LoVo (cell line): ENCODE measurements around the gene TP53RK.

ENCODE experiments used
- DNase-seq: peaks from one replicate; pipeline ENCODE4 v3.0.0-alpha.2; 2016; ENCODE audit warnings: low spot score

TP53RK gene

DNA sequence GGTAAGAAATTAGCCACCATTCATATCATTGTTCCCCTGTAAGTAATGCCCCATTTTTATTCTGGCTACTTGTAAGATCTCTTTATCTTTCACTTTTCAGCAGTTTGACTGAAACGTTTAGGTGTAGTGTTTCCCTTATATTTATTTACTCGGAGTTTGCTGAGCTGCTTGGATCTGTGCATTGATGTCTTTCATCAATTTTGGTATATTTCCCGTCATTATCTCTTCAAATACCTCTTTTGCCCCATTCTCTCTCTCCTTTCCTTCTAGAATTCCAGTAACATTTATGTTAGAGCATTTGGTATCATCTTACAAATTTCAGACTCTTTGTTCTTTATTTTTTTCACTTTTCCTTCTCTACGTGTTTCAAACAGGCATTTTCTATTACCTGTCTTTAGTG lies 28.8 kb downstream of the TP53RK start:
- DNase-seq: no peak

DNA sequence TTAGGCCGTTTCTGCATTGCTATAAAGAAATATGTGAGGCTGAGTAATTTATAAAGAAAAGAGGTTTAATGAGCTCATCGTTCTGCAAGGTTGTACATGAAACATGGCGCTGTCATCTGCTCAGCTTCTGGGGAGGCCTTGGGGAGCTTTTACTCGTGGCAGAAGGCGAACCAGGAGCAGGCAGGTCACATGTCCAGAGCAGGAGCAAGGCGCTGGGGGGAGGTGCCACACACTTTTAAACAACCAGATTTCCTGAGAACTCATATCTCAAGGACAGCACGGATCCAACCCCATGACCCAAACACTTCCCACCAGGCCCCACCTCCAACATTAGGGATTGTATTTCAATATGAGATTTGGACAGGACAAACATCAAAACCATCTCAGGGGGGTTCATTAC lies 31.6 kb downstream of the TP53RK start:
- no peak for DNase-seq

DNA sequence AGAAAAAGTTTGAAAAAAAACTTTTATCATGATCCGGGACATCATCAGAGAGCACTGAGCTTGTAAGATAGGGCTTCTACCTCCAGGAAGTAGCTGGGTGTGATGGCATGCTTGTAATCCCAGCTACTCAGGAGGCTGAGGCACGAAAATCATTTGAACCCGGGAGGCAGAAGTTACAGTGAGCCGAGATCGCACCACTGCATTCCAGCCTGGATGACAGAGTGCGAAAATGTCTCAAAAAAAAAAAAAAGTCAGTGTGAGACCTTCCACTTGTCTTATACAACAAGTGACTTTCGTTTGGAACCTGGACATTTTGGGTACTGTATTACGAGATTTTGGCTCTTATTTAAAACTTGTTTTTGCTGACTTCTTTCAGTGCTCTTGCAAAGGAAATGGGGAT lies 32.1 kb downstream of the TP53RK start:
- DNase-seq: no peak

DNA sequence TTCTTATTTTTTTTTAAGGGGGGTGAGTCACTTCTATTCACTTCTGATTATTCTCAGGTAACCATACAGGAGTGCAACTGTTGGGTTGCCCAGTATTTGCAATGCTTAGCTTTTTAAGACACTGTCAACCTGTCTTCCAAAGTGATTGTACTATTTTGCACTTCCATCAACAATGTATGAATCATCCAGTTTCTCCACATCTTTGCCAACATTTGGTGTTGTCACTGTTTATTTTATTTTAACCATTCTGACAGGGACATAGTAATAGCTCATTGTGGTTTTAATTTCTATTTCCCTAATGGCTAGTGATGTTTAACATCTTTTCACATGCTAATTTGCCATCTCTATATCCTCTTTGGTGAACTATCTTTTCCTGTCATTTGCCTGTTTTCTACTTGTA lies 36.5 kb downstream of the TP53RK start:
- DNase-seq: no peak

DNA sequence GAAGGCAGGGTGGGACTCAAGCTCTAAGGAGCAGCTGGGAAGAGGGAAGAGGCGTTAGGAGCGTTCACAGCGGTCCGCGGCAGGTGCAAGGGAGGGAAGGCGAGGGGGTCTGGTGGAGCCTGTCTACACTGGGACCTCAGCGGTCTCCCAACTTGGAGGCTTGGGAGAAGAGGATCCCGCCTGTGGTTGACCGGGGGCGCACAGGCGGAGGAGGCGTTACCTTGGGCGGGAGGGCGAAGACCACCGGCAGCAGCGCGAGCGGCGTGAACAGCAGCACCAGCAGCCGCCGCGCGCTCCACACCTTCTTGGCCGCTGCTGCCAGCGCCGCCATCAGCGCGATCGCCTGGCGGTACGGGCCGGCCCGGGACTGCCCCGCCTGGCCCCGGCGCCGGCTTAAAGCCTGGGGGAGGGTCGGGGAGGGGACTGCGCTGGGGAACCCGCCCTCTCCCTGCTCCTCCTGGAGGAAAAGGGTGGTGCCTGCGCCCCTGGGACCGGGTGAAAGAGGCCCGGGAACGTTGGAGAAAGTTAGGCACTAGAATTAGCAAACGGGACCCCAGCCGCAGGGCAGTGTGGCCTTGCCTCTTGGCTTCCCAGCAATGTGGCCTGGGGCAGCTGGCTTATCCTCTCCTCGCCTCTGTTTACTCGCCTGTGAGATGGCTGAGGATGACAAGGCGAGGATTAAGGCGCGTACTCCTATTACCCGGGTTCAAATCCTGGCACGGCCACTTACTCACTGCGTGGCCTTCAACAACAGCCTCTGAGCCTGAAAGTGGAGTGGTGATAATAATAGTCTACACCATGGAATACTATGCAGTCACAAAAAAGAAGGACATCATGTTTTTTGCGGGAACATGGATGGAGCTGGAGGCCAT lies 37.9 kb downstream of the TP53RK start, which contains the start of gene SLC13A3:
Gene SLC13A3 (minus strand): TSS at position 369 of the 872 bp plus-strand sequence. CDS start 38 bp downstream, at position 331.
- DNase-seq: no peak

DNA sequence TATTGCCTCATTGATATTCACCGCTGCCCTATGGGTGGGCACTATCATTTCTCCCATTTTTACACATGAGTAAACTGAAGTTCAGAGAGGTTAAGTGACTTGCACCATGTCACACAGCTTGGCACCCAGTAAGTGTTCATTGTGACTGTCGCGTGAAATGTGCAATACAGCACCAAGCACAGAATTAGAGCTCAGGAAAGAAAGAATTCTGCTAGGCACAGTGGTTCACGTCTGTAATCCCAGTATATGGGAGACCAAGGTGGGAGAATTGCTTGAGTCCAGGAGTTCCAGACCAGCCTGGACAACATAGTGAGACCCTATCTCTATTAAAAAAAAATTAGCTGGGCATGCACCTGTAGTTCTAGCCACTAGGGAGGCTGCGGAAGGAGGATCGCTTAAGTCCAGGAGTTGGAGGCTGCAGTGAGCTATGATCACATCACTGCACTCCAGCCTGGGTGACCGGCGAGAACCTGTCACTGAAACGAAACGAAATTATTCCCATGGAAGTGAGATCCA lies 38.6 kb downstream of the TP53RK start:
- no peak for DNase-seq

DNA sequence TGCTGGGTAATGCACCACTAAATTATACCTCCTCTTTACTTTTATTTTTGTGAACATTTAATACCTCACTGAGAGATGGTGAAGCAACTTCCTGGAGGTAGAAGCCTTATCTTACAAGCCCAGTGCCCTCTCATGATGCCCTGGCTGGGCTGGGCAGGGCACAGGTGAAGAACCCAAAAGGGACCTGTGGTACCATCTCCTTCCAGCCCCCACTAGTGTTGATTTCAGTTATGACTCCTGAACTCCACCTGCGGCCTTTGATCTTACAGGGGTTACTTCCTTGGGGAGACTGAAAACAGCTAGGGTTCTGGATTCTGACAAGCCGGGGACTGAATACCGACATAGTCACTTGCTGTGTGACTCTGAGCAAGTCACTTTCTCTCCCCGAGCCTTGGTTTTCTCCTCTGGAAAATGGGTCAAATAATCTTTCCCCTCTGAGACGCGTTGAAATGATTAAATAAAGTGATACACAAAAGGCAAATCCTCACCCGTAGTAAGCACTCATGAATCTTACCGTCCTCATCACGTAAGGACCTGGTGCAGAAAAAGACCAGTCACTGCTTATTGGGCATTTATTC lies 39.2 kb downstream of the TP53RK start:
- no peak for DNase-seq

DNA sequence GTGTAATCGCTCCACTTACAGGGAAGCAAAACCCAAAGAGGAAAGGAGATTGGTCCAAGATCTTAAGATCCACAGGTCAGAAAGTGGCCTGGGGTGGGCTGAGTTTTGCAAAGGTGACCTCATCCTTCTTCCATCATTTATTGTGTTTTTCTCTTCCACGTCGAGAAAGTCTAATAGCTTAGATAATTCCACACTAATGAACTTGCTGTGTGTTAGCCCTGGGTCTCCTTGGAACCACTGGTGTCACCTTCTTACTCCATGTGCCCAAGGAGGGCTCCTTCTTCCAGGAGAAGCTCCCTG lies 39.6 kb downstream of the TP53RK start:
- DNase-seq: no peak

DNA sequence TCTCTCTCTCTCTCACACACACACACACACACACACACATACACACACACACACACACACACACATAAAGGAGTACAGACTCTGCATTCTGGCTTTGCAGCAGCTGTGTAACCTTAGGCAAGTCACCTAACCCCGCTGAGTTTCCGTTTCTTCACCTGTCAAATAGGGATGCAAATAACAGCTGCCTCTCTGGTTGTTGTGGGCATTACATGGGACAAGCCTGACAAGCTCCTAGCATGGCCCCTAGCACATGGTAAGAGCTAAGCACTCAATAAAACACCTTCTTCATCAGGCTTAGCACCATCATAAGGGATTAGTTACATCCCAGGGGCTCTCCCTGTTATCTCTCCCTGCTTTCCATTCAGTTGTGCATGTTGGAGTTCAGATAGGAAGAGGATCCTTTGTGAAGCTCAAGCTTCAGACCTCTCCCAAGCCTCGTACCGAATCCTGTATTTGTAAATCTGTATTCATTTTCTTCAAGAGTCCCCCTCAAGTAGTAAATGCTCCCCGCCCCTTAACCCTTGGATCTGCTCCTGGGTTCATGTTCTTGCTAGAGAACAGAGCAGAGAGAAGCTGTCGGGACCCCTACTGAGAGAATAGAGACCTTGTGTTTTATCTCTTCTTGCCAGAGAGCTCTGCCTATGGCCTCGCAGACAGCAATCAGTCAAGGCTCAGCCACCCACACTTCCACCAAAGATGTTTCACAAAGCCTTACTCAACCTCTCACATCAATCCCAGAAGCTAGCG lies 40.2 kb downstream of the TP53RK start:
- DNase-seq: no peak

DNA sequence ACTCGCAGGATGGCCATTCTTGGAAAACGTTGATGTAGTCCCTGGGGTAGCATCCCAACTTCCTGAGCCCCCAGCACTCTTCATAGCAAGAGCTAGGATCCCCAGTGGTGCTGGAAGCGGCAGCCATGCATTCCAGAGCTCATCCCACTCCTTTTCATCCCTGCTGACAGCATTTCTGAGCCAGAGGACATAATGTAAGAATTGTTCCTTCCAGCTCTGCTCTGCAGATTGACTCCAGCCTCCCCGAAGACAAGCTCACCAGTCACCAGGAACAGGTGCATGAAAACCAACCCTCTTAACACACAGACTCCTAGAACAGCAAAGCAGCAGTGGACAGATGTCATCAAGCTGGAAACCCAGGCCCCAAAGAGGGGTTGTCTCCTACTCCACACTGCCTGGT lies 41.8 kb downstream of the TP53RK start:
- no peak for DNase-seq

DNA sequence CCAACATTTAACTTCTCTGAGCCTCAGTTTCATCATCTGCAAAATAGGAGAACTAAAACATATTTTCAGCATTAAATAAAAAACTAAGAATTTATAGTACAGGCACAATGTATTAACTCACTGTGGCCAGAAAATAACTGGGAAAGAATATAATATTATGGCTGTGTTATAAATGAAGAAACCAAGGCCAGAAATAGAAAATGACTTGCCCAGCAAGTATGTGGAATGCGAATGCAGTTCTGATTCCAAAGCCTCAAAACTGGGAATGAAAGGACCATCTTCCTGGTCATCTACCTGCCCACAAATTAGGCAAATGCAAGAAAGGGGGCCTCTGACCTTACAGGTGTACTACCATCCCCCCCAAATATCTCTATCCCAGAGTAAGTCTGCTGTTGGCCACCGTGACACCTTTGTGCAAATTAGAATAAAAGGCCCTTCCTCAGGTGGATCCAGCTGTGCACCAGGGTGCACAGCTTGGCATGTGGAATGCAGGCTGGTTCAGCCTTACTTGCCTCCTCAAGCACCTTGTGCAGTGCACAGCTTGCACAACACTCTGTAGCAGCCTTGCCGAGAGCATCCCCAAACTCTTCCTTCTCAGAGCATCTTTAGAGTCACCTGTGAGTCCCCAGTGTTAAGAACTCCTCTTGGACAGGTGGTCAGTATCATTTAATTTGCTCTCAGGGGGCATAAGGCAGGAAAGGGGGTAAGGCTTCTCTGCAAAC lies 42.4 kb downstream of the TP53RK start:
- no peak for DNase-seq

DNA sequence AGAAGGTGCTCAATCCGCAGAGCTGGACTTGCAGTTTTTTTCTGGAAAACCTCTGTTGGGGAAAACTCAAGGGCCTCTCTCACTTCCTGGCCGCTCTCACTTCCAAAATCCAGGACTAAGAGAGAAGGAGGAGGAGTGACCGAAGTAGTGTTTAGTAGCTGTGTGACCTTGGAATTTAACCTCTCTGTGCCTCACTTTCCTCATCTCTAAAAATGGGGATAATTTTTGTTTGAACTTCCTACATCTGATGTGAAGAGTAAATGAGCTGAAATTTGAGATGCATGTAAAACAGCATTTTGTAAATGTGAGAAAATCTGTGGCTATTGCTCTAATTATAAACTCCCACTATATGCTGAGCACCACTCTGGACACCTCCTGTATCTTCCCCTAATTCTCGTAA lies 43.1 kb downstream of the TP53RK start:
- DNase-seq: no peak

DNA sequence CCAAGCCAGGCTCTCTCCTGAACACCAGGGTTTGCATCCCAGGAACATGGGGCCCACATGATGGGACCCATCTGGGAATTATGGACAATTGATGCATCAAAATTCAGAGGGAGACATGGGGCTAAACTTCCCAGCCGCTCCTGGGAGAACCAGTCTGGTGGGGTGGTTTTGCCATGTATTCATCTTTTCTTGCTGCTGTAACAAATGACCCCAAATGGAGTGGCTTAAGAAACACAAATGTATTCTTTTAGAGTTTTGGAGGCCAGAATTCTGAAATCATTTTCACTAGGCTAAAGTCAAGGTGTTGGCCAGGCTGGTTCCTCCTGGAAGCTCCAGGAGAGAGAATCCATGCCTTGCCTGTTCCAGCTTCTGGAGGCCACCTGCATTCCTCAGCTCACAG lies 44.5 kb downstream of the TP53RK start:
- no peak for DNase-seq

DNA sequence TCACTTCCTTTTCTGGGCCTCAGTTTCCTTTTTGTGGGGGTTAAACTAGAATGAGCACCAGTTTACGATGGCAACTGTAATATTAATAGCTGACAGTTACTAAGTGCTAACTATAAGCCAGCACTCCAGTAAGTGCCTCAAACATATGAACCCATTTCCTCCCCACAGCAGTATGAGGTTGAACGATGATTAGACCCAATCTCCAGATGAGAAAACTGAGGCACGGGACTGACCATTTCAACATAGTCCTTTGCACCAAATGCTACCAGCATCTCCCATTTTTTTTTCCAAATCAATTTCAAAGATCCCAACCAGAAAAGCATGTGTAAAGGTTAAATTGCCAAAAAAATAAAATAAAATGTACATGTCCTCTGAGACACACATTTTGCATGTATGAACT lies 45.1 kb downstream of the TP53RK start:
- no peak for DNase-seq

DNA sequence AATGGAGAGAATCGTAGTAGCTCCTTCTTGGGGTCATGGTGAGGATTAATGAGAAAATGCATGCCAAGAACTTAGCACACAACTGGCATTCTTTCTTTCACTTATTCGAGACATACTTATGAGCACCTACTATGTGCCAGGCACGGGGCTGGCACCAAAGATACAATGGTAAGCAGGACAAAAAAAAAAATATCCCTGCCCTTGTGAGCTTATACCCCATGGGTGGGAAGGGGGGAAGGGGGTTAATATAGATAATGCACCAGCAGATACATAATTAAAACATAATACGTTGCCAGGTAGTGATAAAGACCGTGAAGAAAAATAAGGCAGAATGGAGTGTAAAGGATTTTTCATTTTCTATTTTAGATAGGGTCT lies 46.3 kb downstream of the TP53RK start:
- DNase-seq: no peak

DNA sequence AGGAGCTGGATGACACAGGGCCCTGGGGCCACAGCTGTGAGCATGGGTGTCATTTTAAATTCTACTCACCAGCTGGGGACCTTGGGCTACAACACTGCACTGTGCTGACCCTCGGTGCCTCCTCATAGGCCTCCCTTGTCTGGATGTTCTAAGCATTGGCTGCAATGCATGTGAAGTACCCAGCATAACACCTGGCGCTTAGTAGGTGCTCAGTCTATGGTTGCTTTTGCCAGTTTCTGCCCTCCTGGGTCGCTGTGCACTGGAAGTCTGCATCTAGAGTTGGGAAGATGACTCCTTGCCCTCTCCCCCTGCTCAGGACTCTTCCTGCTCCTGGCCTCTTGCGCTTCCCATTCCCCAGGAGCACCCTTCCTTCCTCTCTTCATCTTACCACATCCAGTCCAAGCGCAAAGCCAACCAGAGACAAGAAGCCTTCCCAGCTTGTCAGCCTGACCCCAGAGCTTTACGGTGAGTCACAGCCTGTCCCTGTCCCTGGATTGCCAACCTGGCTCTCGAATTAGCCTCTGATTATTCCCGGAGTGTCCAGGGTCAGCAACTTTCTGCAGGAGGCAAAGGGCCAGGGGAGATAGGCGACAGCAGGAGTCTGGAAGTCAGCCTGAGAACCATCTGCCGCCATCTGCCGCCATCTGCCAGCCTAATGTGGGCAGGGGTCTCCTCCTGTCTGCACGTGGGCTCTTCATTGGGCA lies 46.8 kb downstream of the TP53RK start:
- DNase-seq: no peak

DNA sequence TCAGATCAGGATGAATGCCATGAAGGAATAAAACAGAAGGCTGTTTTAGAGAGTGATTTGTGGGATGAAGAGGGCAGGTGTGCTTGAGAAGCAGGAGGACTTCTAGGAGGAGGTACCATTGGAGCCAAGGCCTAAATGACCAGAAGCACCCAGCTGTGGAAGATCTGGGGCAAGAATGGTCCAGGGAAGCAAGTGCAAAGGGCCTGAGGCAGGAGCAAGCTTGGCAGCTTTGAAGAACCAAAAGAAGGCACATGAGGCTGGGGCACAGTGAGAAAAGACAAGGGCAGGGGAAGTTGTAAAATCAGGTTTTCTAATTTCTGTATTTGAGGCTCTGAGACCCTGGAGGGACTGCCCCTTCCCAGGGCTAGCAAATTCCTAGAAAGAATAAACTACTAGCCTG lies 47.8 kb downstream of the TP53RK start:
- no peak for DNase-seq

DNA sequence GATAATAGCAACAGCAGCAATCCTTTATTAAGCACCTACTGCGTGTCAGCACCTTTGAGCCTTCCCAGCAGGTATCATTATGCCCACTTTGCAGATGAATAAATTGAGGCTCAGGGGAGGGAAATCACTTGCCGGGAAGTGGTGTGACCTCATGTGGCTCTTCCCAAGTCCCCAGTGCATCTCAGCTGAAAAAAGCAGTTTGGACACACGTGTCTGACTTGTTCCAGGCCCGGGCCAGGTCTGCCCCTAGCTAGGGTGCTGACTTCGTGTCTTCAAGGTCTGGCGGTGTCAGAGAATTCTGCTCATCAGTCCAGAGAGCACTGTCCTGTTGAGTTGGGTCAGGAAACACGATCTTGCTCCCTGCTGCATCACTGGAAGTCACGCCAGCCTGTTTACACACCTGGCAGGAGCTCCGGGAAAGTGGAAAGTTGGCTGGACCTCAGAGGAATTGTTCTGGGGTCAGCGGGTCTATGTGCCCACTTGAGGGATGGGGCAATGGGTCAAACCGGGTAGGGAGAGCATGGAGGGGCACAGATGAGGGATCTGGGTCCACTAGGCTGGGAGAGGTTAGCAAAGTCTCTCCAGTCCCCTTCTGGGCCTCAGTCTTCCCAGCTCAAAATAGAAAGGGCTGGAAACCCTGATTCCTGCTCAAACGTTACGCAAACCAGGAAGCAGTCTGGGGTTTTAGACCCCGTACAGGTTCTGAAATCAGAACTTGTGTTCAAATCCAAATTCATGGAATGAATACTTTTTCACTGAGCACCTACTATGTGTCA lies 48.5 kb downstream of the TP53RK start:
- DNase-seq: no peak

DNA sequence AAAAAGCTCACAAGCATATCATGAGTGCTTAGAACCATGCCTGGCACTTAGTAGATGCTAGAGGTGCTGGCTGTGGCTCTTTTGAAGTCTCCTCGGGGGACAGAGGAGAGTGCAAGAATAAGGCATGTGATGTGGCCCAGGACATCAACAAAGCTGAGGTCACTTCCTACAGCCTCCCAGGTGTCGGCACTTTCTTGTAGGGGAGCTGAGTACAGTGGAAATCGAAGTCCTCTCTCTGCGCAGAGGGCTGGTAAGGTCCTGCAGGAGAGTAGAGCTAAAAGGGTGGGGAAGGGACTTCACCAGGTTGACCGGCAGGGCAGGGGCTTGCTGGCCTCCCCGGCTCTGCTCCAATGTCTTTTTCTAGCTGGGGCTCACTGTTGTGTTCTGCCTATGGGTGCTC lies 49.2 kb downstream of the TP53RK start:
- no peak for DNase-seq

DNA sequence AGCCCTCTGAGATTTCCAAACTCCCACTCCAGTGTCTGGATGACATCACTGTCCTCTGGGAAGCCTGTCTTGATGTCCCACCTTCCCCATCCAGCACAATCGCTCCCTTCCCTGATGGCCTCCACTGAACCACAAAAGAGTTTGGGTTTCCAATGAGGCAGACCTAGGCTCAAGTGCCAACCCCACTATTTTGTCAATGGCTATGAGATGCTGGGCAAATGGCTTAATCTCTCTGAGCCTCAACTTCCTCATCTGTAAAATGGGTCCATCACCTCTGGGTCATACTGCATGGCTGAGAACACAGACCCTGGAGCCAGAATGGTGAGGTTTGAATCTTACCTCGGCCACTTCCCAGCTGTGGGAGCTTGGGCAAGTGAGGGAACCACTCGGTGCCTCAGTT lies 49.7 kb downstream of the TP53RK start:
- no peak for DNase-seq

DNA sequence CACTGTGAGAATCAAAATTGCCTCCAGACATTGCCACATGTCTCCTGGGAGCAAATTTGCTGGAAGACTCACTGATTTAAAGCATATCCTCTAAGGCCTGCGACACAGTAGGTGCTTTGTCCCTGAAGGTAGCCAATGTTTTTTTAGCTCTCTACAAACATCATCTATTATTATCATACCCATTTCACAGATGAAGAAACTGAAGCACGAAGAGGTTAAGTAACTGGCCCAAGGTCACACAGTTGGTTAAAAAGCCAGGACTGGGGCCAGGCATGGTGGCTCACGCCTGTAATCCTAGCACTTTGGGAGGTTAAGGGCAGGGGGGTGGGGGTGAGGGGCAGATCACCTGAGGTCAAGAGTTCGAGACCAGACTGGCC lies 50.4 kb downstream of the TP53RK start:
- no peak for DNase-seq
